HG03045 (cell line): ENCODE measurements around the gene PTPRC.

Source experiments
- ATAC-seq: cut with Tn5 transposase; IDR thresholded peaks from one replicate; pipeline ENCODE4 v1.9.1; 2021; ENCODE audit warnings: mild to moderate bottlenecking, moderate library complexity; ENCODE audit not compliant: unreplicated experiment

PTPRC gene

DNA sequence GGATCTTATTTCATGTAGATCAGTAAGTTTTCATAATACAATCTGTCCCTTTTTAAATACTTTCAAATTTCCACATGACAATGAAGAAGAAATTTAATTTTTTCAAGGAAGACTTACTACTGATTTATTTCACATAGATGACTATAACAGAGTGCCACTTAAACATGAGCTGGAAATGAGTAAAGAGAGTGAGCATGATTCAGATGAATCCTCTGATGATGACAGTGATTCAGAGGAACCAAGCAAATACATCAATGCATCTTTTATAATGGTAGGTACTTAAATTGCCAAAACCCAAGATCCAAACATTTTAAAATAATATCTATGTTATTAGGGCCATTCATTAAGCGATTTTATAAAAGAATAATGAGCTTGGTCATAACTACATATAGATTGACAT is 110.4 kb downstream of the PTPRC start:
- no peak for ATAC-seq

DNA sequence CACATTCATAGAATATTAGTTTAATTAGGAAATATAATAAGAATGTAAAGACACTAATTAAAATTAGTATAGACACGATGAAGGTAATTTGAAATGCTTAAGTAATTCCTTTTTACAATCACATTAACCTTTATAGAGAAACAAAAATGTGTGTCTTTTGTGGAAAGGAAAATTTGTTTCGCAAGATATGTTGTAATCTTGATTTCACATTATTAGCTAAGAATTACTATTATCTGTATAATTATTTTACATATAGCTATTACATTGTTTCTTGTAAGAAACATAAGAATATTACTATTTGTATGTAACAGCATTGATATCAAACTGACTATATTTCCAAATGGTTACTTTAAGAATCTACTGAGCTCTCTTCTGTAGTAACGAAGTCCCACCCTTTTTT is 111.2 kb downstream of the PTPRC start:
- ATAC-seq, result no peak

DNA sequence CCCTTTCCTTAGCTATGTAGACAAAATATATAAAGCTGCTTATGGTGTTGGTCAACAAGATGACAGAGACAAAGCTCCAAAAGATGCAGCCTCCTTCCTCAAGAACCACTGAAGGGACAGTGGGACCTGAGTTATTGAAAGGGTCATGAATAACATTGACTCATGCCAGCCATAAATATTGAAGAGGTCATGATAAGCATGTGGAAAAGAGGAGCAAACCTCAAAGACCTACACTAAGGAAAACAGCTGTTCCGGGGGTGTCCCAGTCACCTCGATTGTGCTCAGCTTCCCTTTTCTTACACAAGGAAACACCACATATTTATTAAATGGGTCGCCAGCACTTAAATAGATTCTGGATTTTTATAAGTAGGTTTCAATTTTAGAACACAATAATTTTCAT is 112.9 kb downstream of the PTPRC start:
- ATAC-seq, result no peak

DNA sequence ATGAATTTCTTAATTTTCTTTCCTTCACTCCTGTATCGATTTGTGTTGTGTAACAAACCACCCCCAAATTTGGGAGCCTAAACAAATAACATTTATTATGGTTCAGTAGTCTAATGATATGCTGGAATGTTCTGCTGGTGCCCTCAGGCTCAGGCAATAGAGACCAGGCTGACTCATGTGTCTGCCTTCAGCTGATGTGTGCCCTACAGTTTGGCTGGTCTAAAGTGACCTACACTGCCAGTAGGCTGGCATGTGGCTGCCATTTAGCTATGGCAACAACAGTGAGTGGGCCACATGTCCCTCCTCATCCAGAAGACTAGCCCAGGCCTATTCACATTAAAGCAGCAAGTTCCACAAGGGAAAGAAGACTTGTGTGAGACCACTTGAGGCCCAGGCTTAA is 115.8 kb downstream of the PTPRC start:
- no peak for ATAC-seq

GRCh38 chr1:198755715-198756114 is 116.9 kb downstream of the PTPRC start:
- ATAC-seq, result no peak

DNA sequence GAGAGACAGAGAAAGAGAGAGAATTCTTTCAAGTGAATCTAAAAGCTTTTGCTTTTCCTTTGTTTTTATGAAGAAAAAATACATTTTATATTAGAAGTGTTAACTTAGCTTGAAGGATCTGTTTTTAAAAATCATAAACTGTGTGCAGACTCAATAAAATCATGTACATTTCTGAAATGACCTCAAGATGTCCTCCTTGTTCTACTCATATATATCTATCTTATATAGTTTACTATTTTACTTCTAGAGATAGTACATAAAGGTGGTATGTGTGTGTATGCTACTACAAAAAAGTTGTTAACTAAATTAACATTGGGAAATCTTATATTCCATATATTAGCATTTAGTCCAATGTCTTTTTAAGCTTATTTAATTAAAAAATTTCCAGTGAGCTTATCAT is 117.6 kb downstream of the PTPRC start:
- ATAC-seq, result no peak

- no peak for ATAC-seq
Observed at GRCh38 chr1:198761859-198762616, 123.2 kb downstream of the PTPRC start.

GRCh38 chr1:198763298-198763714 is 124.5 kb downstream of the PTPRC start:
- ATAC-seq, result no peak

- ATAC-seq, result no peak
Observed at GRCh38 chr1:198764748-198765147, 125.9 kb downstream of the PTPRC start.

DNA sequence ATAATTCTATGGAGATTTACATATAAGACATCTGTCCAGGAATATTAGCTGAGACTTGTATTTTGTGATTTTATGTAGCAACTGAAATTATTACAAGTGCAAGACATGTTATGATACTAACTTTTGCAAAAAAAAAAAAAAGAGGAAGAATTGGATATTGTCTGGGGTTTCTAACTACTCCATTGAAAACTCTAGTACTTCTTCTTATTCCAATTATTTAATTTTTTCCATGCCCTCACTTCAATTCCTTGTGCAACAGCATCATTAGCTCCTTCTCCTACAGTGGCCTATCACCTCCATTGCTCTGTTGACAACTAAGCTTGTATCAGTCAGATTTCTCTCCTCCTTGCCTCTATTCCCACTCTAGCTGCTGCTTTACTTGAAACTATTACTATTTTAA is 126.6 kb downstream of the PTPRC start:
- ATAC-seq, result no peak

DNA sequence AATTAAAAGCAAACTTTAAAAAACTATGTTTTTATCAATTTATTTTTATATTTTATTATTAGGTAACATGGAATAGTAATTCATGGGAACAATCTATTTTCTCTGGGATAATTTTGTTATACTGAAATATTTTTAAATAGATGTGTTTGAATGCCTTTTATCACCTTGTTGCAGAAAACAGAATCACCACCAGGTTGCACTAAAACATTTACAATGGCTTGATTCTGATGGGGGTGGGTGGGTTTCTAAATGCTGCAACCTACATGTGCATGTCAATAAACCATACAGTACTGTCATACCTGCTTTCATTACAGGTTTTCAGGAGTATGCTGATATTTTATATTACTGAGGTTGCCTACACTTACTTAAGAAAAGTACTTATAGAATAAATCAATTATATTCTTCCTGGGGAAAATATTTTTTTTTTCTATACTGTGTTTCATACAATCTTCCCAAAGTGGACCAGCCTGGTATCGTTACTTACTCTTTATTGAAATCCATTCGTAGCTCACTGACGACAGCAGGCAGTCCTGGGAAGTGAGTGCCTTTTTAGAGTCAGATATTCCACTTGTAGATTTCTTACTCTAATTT is 132.8 kb downstream of the PTPRC start:
- ATAC-seq, result no peak

DNA sequence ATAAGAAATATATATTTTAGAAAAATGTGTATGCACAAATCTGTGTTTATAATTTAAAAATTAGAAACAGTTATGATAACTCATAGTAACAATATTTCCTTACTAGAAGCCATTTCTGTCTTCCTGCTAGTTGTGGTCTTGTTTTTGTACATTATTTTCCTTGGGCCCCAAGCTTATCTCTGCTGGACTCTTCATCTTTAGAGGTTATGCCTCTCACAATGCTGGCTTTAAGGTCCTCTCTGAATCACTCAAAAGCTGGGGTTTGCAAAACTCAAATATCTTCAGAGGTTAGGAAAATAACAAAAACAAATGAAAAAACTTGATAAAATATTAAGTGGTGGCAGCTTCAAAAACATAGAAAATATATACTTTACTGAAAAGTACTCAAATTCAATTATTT is 133.8 kb downstream of the PTPRC start:
- ATAC-seq, result no peak

DNA sequence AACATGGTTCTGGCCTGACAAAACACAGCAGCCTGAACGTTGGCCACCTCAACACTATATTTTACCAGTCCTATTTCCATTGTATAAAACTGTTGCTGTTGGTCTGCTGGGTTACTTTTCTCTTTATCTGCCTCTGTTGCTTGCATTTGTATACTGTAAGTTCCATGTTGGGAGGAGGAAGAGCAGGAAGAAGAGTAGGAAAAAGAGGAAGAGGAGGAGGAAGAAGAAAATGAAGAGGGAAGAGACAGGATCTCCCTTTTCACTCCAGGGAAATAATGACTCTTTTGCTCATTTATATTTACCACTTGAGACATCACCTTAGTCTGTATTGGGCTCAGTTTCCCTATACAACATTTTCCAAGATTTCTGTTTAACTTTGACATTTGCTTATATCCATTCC is 134.2 kb downstream of the PTPRC start:
- ATAC-seq, result no peak

DNA sequence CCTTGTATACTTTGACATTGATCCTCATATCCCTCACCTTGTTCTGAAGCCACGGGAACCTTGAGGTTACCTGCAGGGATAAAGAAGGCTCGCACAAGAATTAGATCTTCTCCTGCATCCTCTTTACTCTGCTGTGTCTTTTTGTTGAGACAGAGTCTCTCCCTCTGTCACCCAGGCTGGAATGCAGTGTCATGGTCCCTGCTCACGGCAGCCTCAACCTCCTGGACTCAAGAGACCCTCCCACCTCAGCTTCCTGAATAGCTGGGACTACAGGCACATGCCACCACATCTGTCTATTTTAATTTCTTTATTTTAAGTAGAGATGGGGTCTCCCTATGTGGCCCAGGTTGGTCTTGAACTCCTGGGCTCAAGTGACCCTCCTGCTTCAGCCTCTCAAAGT is 134.7 kb downstream of the PTPRC start:
- ATAC-seq, result no peak

- ATAC-seq, result no peak
Observed at GRCh38 chr1:198774421-198774820, 135.6 kb downstream of the PTPRC start.

GRCh38 chr1:198775606-198776005 is 136.8 kb downstream of the PTPRC start:
- no peak for ATAC-seq

GRCh38 chr1:198776602-198777029 is 137.8 kb downstream of the PTPRC start:
- ATAC-seq, result no peak

GRCh38 chr1:198778049-198778448 is 139.2 kb downstream of the PTPRC start:
- ATAC-seq, result no peak

- ATAC-seq, result no peak
Observed at GRCh38 chr1:198780376-198780775, 141.5 kb downstream of the PTPRC start.

GRCh38 chr1:198788561-198789064 is 149.8 kb downstream of the PTPRC start:
- ATAC-seq, result no peak

DNA sequence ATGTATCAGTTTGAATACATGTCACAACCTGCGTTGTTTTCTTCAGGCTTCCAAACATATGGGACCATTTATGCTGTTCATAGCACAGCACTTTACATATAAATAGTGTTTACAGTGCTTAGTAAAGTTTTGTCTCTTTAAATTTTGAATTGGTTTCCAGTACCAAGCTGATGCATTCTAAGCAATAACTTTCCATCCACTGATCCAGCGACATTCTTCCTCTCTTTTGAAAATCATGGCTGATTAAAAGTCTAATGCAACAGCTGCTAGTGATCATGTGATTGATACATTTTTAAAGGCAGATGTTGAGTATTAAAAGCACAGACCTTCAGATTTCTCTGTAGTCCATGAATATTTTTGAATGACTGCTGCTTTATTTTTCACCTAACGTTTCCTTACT is 154.9 kb downstream of the PTPRC start:
- no peak for ATAC-seq

DNA sequence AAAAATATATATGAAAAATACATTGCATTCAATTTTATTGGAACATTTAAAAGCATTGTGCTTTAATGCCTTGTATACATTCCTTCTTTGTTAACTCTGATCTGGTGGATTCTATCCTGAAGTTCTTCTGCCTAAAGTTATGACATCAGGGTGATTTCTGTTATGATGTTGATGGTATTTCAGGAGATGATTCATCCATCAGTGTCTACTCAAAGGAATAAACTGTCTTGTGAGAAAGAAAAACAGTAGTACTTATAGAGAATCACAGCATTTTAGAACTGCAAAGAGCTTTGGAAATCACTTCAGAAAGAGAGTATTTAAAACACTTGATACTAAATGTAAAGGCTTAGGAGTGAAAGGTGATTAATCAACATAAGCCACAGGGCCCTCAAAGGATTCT is 155.7 kb downstream of the PTPRC start:
- ATAC-seq, result no peak

DNA sequence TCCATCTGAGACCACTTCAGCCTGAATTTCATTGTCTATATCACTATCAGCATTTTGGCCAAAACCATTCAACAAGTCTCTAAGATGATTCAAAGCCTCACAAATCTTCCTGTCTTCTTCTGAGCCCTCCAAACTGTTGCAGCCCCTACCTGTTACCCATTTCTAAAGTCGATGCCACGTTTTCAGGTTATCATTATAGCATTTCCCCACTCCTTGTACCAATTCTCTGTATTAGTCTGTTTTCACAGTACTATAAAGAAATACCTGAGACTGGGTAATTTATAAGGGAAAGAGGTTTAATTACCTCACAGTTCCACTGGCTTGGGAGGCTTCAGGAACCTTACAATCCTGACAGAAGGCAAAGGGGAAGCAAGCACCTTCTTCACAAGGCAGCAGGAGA is 158.8 kb downstream of the PTPRC start:
- ATAC-seq, result no peak
